Prostate gland (tissue), 2 donors: Measurements from ENCODE around the gene NSUN3.

ENCODE experiments used
- CTCF ChIP-seq, 4 experiments: fragments of 200-600 bp in 2 of 4; fragments of 450-650 bp in 2 of 4; sonication (generic) in 2 of 4; IDR thresholded peaks; 1 replicate in 3 of 4; 2 replicates in 1 of 4; pipeline ENCODE4 v1.5.1; 2016 to 2019; ENCODE audit warnings: antibody characterized with exemption in 4 of 4, mild to moderate bottlenecking in 2 of 4, moderate library complexity in 2 of 4
- POLR2A ChIP-seq: fragments of 450-650 bp; IDR thresholded peaks from one replicate; pipeline ENCODE4 v1.6.1; 2016; ENCODE audit warnings: antibody characterized with exemption, mild to moderate bottlenecking
- POLR2AphosphoS5 ChIP-seq: sonication (generic); formaldehyde crosslinking; IDR thresholded peaks from one replicate; pipeline ENCODE4 v1.6.1; 2017; ENCODE audit warnings: antibody characterized with exemption

GRCh38 chr3:94083261-94083660 is 20.4 kb downstream of the NSUN3 start:
- TF ChIP-seq CTCF (IDR thresholded peaks at IDR 0.05) (no peak), POLR2A (no peak), POLR2AphosphoS5 (no peak)
